Retina (tissue), 1 donor: Measurements from ENCODE around the gene CDCA5.
A peak's percentile ranks its signal among the peaks of the same experiment; 100 is the strongest.

Experiments
- DNase-seq: peaks from one replicate; pipeline ENCODE4 v3.0.0-alpha.2; 2016

The CDCA5 gene

GRCh38 chr11:65104628-65105027, 20.8 kb upstream of the CDCA5 start:
- no peak for DNase-seq

GRCh38 chr11:65103476-65103875, 19.6 kb upstream of the CDCA5 start:
- no peak for DNase-seq

GRCh38 chr11:65102142-65103095, 18.6 kb upstream of the CDCA5 start:
- no peak for DNase-seq

GRCh38 chr11:65100674-65101350, 17.0 kb upstream of the CDCA5 start:
- DNase-seq = no peak

GRCh38 chr11:65096926-65097325, 13.1 kb upstream of the CDCA5 start:
- DNase-seq = no peak

GRCh38 chr11:65095974-65096806, 12.3 kb upstream of the CDCA5 start, which contains the start of gene VPS51:
Gene VPS51 (plus strand): TSS chr11:65096214. CDS start chr11:65096251, 37 bp downstream.
- DNase-seq = peak; percentile 98

GRCh38 chr11:65095427-65095826, 11.6 kb upstream of the CDCA5 start:
- DNase-seq = no peak

- DNase-seq = no peak
Measured at GRCh38 chr11:65090628-65091027, 6.8 kb upstream of the CDCA5 start.

GRCh38 chr11:65089621-65090020, 5.8 kb upstream of the CDCA5 start:
- no peak for DNase-seq

GRCh38 chr11:65087827-65088226, 4.0 kb upstream of the CDCA5 start:
- DNase-seq = no peak

GRCh38 chr11:65087216-65087615, 3.4 kb upstream of the CDCA5 start:
- no peak for DNase-seq

GRCh38 chr11:65086809-65087208, 3.0 kb upstream of the CDCA5 start:
- DNase-seq = no peak

- no peak for DNase-seq
Measured at GRCh38 chr11:65085446-65085845, 1.6 kb upstream of the CDCA5 start.

GRCh38 chr11:65084598-65085375, 947 bp upstream of the CDCA5 start:
- no peak for DNase-seq

- no peak for DNase-seq
Measured at GRCh38 chr11:65083134-65083833, 556 bp downstream of the CDCA5 start.

GRCh38 chr11:65078786-65079342, 5.0 kb downstream of the CDCA5 start:
- no peak for DNase-seq

GRCh38 chr11:65078151-65078550, 5.7 kb downstream of the CDCA5 start:
- DNase-seq = no peak

GRCh38 chr11:65077451-65077850, 6.4 kb downstream of the CDCA5 start:
- DNase-seq = no peak

- DNase-seq = no peak
Measured at GRCh38 chr11:65072631-65072966, 11.2 kb downstream of the CDCA5 start.

GRCh38 chr11:65071907-65072630, 11.8 kb downstream of the CDCA5 start:
- no peak for DNase-seq

- no peak for DNase-seq
Measured at GRCh38 chr11:65069217-65069616, 14.6 kb downstream of the CDCA5 start.
